NCI-H2029 treated with DMSO at 0.1 percent for 48 hours (cell line): Measurements from ENCODE around the gene FAHD2B.
"Not testable (repeated sequence)": the region's sequence is repeated elsewhere in the genome, so short reads cannot be mapped to it uniquely, and the experiment has no call there.

Experiments used
- DNase-seq: peaks from one replicate; lab custom pipeline; 2025; lab: John Stamatoyannopoulos, UW

The FAHD2B gene, protein sequence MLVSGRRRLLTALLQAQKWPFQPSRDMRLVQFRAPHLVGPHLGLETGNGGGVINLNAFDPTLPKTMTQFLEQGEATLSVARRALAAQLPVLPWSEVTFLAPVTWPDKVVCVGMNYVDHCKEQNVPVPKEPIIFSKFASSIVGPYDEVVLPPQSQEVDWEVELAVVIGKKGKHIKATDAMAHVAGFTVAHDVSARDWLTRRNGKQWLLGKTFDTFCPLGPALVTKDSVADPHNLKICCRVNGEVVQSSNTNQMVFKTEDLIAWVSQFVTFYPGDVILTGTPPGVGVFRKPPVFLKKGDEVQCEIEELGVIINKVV

DNA sequence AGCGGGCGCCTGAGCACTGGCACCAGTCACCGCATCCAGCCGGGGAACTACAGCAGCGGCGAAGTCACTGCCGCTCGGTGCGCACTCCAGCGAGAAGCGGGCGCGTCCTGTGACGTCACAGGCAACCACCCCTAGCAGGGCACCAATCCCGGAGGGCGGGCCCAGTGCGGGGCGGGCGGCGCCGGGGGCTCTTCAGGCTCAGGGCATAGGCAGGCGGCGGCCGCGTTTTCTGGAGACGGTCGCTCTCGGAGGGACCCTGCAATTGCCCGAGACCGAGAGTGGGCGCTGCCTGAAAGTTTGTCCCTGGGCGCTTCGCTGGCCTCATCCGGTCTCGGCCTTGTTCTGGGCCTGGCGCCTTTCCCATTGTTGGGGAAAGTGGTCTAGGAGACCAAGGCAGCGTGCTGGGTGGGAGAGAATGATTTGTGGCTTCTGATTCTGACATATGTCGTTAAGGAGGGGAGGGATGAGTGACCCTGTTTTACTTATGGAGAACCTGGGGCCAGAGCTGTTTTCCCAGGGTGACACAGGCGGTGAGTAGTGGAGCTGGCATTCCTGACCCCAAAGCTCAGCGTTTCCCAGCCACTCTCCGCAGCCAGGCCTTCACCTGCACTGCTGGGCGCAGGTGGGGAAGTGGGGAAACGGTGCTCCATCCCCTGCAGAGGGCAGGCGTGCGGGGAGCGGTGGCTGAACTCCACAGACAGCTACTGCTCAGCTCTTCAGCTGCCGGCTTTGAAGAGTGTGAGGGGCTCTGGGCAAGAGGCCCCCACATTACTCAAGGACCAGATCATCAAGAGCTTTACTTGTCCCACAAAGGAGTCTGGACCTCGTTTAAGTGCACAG is at the start of gene FAHD2B:
TSS of gene FAHD2B (minus strand) at position 111 of the 840 bp plus-strand sequence. CDS start 3,176 bp downstream, outside the sequence.
- not testable (repeated sequence) for DNase-seq

DNA sequence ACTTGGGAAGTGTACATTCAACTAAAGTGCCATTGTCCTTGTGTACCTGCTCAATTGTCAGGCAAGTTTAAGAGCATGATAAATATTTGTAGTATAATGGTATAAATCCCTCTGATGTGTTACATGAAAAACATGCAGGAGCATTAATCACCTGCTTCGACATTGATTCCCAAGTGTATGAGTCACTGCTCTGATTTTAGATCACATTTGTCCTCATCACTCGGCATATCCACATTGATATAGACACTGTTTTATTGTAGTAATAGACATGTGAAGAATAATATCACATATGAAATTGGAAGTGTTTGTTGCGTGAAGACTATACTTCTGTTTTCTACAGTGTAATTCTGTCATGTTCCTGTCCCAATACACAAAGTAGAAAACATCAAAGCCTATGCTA is 49.3 kb upstream of the FAHD2B start:
- not testable (repeated sequence) for DNase-seq

DNA sequence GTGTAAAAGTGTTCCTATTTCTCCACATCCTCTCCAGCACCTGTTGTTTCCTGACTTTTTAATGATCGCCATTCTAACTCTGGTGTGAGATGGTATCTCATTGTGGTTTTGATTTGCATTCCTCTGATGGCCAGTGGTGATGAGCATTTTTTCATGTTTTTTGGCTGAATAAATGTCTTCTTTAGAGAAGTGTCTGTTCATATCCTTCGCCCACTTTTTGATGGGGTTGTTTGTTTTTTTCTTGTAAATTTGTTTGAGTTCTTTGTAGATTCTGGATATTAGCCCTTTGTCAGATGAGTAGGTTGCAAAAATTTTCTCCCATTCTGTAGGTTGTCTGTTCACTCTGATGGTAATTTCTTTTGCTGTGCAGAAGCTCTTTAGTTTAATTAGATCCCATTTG is 34.4 kb upstream of the FAHD2B start:
- DNase-seq, result not testable (repeated sequence)

DNA sequence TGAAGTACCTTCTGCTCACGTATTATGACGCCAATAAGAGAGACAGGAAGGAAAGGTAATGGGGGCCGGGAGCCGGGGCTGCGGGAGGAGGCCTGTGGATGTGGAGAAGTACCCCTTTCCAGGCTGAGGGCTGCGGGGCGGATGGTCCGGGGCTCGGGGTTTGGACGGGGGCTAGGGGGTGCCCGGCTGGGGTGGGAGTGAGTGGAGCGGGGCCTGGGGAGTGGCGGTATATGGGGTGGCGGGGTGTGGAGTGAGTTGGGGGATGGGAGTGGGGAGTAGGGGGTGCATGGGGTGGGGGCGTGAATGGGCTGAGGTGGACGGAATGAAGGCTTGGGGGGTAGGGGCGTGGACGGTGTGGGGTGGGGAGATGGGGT is 19.2 kb upstream of the FAHD2B start:
- not testable (repeated sequence) for DNase-seq

DNA sequence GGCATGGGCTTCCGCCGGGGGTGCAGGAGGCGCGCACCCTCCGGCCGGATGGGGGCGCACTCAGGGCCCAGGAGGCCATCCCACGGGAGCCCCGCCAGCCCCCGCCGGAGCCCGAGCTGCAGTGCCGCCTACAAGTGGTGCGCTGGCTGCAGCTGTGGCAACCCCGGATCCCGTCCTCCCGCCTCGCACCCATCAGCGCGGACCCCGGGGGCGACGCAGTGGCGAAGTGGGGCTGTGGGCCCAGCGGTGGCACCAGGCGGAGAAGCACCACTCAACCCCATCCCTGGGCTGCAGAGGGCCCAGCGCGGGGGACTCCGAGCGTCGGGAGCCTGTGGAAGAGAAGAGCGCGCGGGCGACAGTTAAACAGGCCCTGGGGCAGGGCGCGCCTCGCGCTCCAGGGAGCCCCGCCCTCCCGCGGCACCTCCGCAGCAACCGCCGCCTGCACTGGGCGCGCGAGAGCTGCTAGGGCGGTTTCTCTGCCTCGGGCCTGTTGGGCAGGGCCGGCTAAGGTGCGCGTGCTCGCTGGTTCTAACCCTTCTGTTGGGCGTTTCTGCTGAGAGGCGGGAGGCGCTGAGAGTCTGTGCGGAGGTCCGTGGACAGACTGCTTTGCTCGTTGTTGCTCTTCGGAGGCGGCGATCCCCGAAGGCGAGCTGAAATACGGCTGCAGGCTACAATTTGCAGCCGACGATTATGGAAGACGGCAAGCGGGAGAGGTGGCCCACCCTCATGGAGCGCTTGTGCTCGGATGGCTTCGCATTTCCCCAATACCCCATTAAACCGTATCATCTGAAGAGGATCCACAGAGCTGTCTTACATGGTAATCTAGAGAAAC is 18.6 kb upstream of the FAHD2B start, which contains the start of gene ANKRD36:
TSS of gene ANKRD36 (plus strand) at position 104 of the 832 bp plus-strand sequence. CDS start at position 691, 587 bp downstream.
- DNase-seq, result not testable (repeated sequence)

DNA sequence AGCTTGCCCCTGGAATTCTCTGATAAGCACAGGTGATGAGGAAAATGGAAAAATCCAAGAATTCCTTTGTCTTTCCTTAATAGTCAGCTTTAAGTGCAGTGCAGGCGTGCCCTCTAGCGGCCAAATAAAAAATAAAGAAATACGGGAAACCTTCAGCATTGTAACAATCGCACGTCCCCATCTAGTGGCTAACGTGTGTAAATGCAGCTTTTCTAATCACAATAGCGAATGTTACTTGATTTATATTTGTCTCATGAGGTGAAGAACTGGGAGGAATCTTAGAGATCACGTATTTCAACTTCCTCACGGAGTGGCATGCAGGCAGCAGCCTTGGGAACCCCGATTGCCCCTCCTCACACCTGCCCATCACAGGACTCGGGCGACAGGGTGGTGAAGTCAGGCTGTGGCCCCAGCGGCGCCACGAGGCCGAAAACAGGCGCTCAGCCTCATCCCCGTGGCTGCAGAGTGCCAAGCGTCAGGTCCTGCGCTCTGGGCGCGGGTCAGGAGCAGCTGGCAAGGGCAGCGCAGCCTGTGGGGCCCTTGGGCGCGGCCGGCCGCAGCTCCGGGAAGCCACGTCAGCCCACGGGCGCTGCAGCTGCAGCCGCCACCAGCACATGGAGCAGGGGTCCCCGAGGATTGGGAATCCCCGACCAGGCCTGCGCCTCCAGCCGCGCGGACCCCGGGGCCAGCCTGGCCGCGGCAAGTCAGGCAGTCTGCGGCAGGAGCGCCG is 17.8 kb upstream of the FAHD2B start:
- not testable (repeated sequence) for DNase-seq

DNA sequence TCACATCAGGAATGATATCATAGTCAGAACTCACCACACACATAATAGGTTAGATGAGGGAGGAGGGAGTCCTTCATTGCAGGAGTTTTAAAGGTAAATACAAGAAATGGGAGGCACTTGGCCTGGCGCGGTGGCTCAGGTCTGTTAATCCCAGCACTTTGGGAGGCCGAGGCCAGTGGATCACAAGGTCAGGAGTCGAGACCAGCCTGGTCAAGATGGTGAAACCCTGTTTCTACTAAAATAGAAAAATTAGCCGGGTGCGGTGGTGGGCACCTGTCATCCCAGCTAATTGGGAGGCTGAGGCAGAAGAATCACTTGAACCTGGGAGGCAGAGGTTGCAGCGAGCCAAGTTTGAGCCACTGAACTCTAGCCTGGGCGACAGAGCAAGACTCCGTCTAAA is 16.6 kb upstream of the FAHD2B start:
- not testable (repeated sequence) for DNase-seq

DNA sequence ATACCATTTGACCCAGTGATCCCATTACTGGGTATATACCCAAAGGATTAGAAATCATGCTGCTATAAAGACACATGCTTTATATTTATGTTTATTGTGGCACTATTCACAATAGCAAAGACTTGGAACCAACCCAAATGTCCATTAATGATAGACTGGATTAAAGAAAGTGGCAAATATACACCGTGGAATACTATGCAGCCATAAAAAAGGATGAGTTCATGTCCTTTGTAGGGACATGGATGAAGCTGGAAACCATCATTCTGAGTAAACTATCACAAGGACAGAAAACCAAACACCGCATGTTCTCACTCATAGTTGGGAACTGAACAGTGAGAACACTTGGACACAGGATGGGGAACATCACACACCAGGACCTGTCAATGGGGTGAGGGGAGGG is 12.2 kb upstream of the FAHD2B start:
- not testable (repeated sequence) for DNase-seq

DNA sequence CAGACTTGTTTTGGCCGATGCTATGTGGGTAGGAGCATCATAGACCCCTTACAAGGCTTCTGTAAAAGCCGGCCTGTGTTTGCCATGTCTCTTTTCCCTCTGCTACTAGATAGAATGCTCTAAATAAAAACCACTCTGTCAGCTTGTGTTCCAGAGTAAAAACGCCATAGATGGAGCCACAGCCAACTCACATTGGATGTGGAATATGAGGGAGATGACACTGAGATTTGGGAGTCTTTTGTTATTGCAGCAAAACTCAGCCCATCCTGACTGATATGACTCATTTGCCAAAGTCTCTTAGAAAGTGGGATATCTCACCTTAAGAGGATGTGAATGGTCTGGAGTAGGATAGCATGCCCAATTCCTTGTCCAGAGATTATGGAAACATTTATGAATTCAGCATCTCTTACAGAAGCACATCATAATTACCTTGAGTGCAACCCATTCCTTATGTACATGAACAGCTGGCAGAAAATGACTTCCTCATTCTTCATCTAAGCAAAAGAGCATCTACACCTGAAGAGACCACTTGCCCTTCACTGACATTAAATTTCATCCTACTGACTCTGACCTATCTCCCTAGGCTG is 4.2 kb upstream of the FAHD2B start:
- DNase-seq, result not testable (repeated sequence)

DNA sequence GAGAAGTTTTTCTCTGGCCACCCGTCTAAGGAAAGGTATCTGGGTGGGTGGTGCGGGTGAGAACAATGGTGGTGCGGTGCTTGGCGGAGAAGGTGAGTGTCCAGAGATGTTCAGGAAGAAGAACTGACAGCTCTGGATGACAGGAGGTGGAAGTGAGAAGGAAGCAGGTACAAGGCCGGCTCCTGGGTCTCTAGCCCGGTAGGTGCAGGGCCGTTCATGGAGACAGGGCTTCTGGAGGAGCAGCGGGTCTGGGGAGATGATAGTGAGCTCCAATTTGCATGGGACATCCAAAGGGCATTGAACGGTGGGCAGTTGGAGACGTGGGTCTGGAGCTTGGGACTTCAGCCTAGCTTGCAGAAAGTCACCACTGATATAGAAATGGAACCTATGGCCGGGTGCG is 979 bp upstream of the FAHD2B start:
- no peak for DNase-seq

DNA sequence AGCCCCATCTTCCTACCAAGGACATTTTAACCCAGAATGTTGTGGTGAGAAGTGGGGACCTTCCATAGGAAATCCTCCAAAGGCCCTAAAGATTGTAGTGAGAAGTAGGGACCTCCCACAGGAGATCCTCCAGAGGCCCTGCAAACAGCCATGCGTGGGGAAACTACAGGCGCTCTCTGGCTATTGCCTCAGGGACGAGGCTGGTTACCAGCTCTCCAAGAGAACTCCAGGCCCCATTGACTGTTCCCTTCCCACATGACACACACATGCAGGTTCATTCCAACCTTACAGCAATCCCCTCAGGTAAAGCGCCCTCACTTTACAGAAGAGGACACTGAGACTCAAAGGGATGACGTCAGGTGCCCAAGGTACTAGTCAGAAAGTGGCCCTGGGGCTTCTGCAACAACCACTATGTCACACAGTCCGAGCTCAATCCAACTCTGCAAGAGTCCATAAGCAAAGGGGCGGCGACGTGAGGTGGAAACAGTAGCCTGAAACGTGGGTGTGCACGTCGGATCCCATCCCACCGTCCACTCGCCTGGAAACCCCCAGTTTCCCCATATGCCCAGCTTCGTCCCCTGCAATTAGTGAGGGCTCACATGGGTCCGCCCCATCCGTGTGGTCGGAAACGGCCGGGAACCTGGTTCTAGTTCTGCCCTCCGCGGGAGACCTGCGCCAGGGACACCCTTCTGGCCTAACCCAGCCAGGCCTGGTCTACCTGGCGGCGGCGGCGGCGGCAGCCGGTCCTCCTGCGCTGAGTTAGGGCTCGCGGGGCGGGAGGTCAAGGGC is 505 bp downstream of the FAHD2B start:
- DNase-seq, result not testable (repeated sequence)

DNA sequence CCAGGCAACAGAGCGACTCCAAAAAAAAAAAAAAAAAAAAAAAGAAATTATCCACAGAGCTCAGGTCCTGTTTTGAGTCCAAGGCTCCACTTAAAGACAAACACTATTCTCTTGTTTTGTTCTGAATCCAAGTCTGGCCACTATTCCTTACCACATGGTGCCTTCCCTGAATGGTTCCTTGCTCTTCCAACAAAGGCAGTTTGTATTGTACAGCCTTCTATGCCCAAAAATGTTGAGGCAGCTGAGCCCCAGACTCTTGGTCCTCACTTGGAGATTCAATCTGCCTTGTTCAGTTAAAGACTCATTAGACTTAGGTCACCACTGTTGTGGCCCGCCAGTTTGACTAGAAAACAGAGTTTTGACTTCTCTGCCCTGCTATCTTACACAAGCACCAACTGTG is 1.7 kb downstream of the FAHD2B start:
- DNase-seq, result not testable (repeated sequence)

DNA sequence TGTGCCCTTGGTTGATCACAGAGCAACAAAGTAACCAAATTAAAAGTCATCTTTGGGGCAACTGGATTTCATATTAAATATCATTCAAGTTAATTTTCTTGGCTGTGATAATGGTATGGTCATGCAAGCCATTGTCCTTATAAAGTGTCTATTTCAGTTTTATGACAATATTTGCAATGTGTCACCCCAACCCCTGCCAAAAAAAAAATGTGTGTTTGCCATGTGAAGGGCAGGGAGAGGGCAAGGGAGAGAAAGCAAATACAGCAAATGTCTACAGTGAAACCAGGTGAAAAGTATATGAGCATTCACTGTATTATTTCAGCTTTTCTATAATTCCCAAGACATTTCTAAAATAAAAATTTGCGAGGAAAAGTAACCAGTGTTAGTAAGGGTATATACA is 6.0 kb downstream of the FAHD2B start:
- peak; percentile 13 for DNase-seq

DNA sequence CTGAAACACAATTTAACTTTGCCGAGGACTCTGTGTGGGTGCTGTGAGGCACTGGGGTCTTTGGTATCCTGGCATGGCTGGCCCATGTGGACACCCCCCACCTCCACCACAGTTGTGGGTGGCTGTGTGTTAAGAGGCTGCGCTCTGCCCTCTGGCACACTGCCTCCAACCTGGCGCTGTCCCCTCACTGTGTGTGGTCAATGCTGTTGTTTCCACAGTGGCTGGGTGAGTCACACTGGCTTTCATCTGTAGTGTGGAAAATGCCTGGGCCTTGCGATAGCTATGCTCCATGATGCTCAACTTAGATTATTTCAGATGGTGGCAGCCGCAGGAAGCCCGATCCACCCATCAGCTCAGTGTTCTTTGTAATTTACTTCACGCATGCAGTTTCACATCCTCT is 9.6 kb downstream of the FAHD2B start:
- not testable (repeated sequence) for DNase-seq

DNA sequence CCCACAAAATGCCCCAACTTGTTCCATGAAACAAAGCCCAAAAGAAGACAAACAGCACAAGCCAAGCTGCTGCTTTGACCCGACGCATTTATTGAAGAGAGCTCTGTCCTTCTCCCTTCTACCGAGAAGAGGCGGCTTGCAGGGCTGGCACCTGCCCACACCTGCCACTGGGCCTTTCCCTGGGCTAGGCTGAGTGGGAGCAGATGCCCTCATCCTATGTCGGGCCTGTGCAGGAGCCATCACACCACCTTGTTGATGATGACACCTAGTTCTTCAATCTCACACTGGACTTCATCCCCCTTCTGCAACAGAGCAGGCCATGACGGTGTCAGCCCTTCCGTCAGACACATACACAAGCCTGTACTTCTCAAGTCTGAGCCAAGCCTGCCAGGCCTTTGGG is 11.2 kb downstream of the FAHD2B start:
- not testable (repeated sequence) for DNase-seq

DNA sequence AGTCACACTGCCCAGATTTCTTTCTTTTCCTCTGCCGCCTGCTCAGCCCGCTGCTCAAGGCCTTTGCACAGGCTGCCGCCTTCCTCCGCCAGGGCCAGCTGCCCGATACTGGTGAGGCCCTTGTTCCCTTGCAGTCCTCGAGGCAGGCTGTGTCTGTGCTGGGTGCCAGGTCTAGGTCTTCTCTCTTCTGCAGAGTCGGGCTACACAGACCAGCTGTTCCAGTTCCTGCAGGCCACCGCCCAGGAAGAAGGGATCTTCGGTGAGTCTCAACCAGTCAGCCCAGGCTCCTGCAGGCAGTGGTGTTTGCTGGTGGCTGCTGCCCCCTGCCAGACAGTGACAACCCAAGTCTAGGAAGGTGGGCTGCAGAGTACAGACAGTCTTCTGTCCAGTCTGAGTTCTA is 12.5 kb downstream of the FAHD2B start:
- DNase-seq, result not testable (repeated sequence)

DNA sequence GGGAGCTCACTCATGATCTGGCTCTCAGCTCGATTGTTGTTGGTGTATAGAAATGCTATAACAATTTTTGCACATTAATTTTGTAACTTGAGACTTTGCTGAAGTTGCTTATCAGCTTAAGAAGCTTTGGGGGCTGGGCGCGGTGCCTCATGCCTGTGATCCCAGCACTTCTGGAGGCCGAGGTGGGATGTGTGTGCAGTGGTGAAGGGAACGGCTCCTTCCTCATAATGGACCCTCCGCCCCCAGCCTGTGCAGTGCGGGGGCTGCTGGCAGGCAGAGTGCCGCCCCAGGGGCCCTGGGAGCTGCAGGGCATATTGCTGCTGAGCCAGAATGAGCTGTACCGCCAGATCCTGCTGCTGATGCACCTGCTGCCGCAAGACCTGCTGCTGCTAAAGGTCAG is 13.8 kb downstream of the FAHD2B start:
- not testable (repeated sequence) for DNase-seq

DNA sequence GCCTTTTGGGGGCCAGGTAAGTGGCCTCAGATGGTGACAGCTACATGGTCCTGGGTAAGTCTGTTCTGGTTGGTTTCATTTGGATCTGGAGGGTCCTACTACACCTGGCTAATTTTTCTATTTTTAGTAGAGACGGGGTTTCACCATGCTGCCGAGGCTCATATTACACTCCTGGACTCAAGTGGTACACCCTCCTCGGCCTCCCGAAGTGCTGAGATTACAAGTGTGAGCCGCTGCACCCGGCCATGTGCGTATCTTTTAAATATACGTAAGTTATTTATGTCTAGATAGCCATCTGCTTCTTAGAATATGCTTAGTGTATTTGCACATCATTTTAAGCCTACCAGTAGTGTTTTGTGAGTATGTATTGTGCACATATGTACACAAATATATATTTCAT is 17.5 kb downstream of the FAHD2B start:
- not testable (repeated sequence) for DNase-seq

DNA sequence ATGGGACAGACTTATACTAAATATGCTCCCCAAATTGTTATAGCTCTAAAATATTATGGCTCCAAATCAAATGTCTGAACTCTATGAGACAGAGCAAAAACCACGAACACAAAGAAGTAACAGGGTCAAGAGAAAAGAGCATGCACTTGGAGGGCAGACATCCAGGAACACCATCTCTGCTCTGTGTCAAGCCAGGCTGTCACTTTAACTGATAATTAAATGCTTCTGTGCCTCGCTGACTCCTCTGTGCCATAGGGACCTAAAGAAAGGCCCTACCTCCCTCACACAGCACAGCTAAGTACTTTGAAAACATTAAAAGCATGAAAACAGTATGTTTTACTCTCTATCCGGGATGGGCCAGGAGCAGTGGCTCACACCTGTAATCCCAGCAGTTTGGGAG is 23.8 kb downstream of the FAHD2B start:
- DNase-seq, result not testable (repeated sequence)

DNA sequence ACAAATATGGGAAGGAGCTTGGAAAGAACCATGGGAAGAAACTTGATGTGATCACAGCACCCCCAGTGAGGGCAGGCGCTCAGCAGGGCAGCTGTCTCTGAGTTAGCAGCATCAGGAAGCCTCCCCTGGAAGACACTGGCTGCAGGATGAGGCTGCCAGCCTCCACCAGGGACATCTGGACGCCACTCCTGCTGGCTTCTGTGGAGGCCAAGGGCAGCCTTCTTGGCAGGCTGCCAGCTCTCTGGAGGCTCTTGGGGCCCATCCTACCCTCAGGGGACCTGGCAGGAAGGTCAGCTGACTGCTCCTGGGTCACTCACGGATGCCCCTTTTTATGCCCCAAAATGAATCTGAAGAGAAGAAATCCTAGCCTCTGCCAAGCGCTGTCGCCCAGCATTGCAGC is 26.0 kb downstream of the FAHD2B start:
- not testable (repeated sequence) for DNase-seq
